ENCODE data around the gene PDE6D. TPM values are rescaled to one million over a fixed set of nuclear protein-coding genes. Genes with fewer than 3 reads are reported as not detected.
"Not testable (repeated sequence)": the region's sequence is repeated elsewhere in the genome, so short reads cannot be mapped to it uniquely, and the experiment has no call there.

PDE6D gene
- total RNA-seq, 1 donor: 19.2 TPM

- peaks cover 53% of the 10 kb centered on the region for H3K4me1 ChIP-seq (ENCODE audit: insufficient read depth, low read length)
- H3K4me3 ChIP-seq (ENCODE audit: insufficient read depth, low read length): no peak overlapping the region
- H3K27me3 ChIP-seq (ENCODE audit: insufficient read depth, low read length): no peaks in the 10 kb centered on the region
- H4K20me1 ChIP-seq (ENCODE audit: insufficient read depth, low read length): peaks cover 34% of the 10 kb centered on the region
- peak; percentile 82 for TF ChIP-seq CTCF (IDR thresholded peaks at IDR 0.05; ENCODE audit: extremely low read depth, low read depth, low read length)
- H3K9me3 ChIP-seq (ENCODE audit: low read depth, low read length): no peaks in the 10 kb centered on the region
- peak; percentile 89 for DNase-seq (ENCODE audit: insufficient read length, low spot score, missing footprints)
- H3K36me3 ChIP-seq (ENCODE audit: insufficient read depth, low read length): peaks cover 18% of the 10 kb centered on the region
- H3K27ac ChIP-seq (ENCODE audit: low read depth, low read length): peak overlapping the region; percentile 90
- H2AFZ ChIP-seq (ENCODE audit: low read length): no peak overlapping the region
- peaks cover 32% of the 10 kb centered on the region for H3K79me2 ChIP-seq (ENCODE audit: insufficient read depth, low read length)
- H3K4me2 ChIP-seq (ENCODE audit: insufficient read depth, low read length): no peak overlapping the region
Measured at GRCh38 chr2:231714639-231715498, 66.2 kb downstream of the PDE6D start.

GRCh38 chr2:231713730-231714638 lies 67.1 kb downstream of the PDE6D start:
- peaks cover 53% of the 10 kb centered on the region for H3K4me1 ChIP-seq (ENCODE audit: insufficient read depth, low read length)
- H3K4me3 ChIP-seq (ENCODE audit: insufficient read depth, low read length): no peak overlapping the region
- peak overlapping the region; percentile 70 for H3K27ac ChIP-seq (ENCODE audit: low read depth, low read length)
- H3K4me2 ChIP-seq (ENCODE audit: insufficient read depth, low read length): no peak overlapping the region
- peaks cover 41% of the 10 kb centered on the region for H3K79me2 ChIP-seq (ENCODE audit: insufficient read depth, low read length)
- TF ChIP-seq CTCF (IDR thresholded peaks at IDR 0.05; ENCODE audit: extremely low read depth, low read depth, low read length): peak; percentile 91
- H3K27me3 ChIP-seq (ENCODE audit: insufficient read depth, low read length): no peaks in the 10 kb centered on the region
- no peak overlapping the region for H2AFZ ChIP-seq (ENCODE audit: low read length)
- no peaks in the 10 kb centered on the region for H3K9me3 ChIP-seq (ENCODE audit: low read depth, low read length)
- peak; percentile 98 for DNase-seq (ENCODE audit: insufficient read length, low spot score, missing footprints)
- H4K20me1 ChIP-seq (ENCODE audit: insufficient read depth, low read length): peaks cover 37% of the 10 kb centered on the region
- peaks cover 18% of the 10 kb centered on the region for H3K36me3 ChIP-seq (ENCODE audit: insufficient read depth, low read length)

- H3K79me2 ChIP-seq (ENCODE audit: insufficient read depth, low read length): peaks cover 46% of the 10 kb centered on the region
- not testable (repeated sequence) for H3K4me3 ChIP-seq (ENCODE audit: insufficient read depth, low read length); DNase-seq (ENCODE audit: insufficient read length, low spot score, missing footprints); H3K27me3 ChIP-seq (ENCODE audit: insufficient read depth, low read length); H2AFZ ChIP-seq (ENCODE audit: low read length); H3K4me2 ChIP-seq (ENCODE audit: insufficient read depth, low read length); H3K9me3 ChIP-seq (ENCODE audit: low read depth, low read length)
- H4K20me1 ChIP-seq (ENCODE audit: insufficient read depth, low read length): peaks cover 37% of the 10 kb centered on the region
- peaks cover 53% of the 10 kb centered on the region for H3K4me1 ChIP-seq (ENCODE audit: insufficient read depth, low read length)
- H3K36me3 ChIP-seq (ENCODE audit: insufficient read depth, low read length): peaks cover 18% of the 10 kb centered on the region
- peak overlapping the region; percentile 70 for H3K27ac ChIP-seq (ENCODE audit: low read depth, low read length)
Measured at GRCh38 chr2:231713406-231713729, 67.7 kb downstream of the PDE6D start.

GRCh38 chr2:231712451-231713021 lies 68.5 kb downstream of the PDE6D start:
- not testable (repeated sequence) for H3K4me2 ChIP-seq (ENCODE audit: insufficient read depth, low read length); H3K27me3 ChIP-seq (ENCODE audit: insufficient read depth, low read length); DNase-seq (ENCODE audit: insufficient read length, low spot score, missing footprints); H2AFZ ChIP-seq (ENCODE audit: low read length); H3K4me3 ChIP-seq (ENCODE audit: insufficient read depth, low read length); H3K9me3 ChIP-seq (ENCODE audit: low read depth, low read length)
- Histone ChIP-seq H3K27ac (ENCODE audit: low read depth, low read length) (peak overlapping the region; percentile 61), H3K36me3 (ENCODE audit: insufficient read depth, low read length) (peaks cover 18% of the 10 kb centered on the region), H4K20me1 (ENCODE audit: insufficient read depth, low read length) (peaks cover 37% of the 10 kb centered on the region), H3K79me2 (ENCODE audit: insufficient read depth, low read length) (peaks cover 46% of the 10 kb centered on the region), H3K4me1 (ENCODE audit: insufficient read depth, low read length) (peaks cover 47% of the 10 kb centered on the region)
